ENCODE data around the gene SLCO1B1.
"Not testable (repeated sequence)": the region's sequence is repeated elsewhere in the genome, so short reads cannot be mapped to it uniquely, and the experiment has no call there.

The SLCO1B1 gene, protein sequence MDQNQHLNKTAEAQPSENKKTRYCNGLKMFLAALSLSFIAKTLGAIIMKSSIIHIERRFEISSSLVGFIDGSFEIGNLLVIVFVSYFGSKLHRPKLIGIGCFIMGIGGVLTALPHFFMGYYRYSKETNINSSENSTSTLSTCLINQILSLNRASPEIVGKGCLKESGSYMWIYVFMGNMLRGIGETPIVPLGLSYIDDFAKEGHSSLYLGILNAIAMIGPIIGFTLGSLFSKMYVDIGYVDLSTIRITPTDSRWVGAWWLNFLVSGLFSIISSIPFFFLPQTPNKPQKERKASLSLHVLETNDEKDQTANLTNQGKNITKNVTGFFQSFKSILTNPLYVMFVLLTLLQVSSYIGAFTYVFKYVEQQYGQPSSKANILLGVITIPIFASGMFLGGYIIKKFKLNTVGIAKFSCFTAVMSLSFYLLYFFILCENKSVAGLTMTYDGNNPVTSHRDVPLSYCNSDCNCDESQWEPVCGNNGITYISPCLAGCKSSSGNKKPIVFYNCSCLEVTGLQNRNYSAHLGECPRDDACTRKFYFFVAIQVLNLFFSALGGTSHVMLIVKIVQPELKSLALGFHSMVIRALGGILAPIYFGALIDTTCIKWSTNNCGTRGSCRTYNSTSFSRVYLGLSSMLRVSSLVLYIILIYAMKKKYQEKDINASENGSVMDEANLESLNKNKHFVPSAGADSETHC

DNA sequence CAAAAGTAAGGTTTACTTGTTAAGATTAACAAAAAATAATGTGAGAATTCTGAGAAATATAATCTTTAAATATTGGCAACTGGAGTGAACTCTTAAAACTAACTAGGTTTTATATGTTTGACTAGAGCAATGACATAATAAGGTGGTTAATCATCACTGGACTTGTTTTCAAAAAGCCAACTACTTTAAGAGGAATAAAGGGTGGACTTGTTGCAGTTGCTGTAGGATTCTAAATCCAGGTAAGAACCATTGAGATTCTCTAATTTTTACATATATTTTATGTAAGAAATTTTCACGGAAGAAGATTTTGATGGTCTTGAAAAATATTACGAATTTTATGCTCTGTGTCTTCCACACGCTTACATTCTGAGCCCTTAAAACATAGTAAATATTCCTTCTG is at the start of gene SLCO1B1:
Gene SLCO1B1, plus strand, starts transcription at position 197 of the 400 bp plus-strand sequence. CDS start 10,381 bp downstream, outside the sequence.
- DNase-seq (ENCODE audit: low spot score), result no peak

DNA sequence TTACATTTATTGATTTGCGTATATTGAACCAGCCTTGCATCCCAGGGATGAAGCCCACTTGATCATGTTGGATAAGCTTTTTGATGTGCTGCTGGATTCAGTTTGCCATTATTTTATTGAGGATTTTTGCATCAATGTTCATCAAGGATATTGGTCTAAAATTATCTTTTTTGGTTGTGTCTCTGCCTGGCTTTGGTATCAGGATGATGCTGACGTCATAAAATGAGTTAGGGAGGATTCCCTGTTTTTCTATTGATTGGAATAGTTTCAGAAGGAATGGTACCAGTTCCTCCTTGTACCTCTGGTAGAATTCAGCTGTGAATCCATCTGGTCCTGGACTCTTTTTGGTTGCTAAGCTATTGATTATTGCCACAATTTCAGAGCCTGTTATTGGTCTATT is 46.2 kb upstream of the SLCO1B1 start:
- not testable (repeated sequence) for DNase-seq (ENCODE audit: low spot score)

DNA sequence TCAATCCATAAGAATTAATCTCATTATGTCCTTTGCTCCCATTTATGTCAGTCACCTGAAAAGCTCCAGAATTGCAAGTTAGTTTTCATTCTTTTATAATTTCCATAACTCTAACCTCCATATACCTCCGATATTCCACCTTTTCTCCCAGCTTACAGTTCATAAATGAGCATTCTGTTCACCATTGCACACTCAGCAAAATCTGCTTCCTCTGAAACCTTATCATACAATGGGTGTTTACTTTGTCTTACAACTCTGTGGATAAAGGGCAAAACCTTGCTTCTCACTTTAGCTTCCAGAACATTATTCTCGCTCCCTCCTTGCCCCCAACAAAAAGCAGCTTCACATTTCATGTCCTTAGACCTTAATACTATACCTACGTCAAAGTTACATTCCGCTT is 19.3 kb upstream of the SLCO1B1 start:
- no peak for DNase-seq (ENCODE audit: low spot score)

DNA sequence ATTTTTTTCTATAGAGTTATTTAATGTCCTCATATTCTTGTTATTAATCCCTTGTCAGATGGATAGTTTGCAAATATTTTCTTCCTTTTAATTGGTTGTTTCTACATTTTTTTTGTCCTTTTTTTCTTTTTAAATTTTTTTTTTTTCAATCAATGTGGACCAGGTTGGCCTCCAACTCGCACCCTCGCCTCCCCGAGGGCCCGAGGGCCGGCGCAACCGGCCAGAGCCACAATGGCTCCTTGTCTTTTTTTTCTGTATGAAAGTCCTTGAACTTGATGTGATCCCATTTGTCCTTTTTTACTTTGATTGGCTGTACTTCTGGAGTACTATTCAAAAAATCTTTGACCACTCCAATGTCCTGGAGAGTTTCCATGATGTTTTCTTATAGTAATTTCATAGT is 17.7 kb upstream of the SLCO1B1 start:
- DNase-seq (ENCODE audit: low spot score), result no peak

DNA sequence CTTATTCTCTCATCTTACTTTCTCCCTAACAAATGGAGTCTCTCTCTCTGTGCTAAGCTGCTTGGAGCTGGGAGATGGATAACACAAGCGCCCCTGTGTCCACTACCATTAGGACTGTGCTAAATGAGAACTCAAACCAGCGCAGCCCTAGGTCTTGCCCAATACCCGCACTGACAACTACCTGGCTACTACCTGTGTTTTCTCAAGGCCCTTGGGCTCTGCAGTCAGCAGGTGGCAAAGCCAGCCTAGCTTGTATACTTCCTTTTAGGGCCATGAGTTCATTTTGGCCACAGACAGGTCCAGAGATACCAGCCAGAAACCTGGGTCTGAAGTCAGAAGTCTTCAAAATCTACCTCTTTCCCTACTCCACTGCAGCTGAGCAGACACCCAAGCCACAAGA is 13.0 kb upstream of the SLCO1B1 start:
- no peak for DNase-seq (ENCODE audit: low spot score)

DNA sequence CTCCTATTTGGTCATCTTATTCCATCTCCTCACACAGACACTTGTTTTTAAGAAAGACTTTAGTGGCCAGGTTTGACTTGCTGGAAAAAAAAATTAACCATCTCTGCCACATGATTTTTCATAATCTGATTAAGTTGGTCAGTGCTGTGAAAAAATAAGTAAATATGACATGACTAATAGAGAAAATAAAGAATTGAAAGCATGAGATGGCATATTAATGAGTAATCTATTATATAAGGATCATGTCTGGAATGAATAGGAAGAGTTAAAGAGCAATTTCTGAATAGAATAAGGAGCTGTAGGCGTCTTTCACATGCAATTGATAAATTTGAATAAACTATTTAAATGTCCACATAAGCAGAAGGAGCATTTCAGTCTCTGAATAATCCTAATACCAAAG is 12.2 kb upstream of the SLCO1B1 start:
- no peak for DNase-seq (ENCODE audit: low spot score)

DNA sequence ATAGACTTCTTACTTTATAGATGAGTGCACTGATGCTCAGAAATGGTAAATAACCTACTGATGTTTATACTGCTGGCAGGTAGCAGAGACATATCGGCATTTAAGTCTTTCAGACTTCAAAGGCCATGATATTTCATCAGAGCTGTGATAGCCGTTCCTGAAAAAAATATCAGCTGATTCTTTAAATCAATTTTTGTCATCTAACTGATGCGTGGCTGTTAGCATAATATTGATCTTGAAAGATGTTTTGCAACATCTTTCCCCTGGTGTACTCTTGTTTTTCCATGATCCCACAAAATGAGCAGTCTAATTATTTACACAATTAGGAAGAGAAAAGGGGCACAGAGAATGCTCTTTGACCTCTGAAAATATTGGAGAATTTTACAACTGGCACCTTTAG is 1.6 kb upstream of the SLCO1B1 start:
- DNase-seq (ENCODE audit: low spot score), result no peak

DNA sequence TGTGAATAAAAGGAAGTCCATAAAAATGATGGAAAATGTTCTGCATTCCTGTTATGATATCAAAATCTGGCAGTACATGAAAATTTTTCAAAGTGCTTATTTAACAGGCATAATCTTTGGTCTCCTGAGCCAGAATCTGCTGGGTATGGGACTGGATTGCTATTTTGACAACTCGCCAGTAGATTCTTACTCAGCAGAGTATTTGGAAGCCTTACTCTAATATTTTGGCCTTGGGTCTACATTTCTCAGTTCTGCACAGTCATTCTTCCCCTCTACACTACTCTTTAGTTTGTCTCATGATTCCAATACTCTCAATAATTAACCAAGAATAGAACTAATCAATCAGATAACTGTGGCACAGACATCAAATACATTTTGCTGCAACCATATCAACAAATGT is 1.1 kb upstream of the SLCO1B1 start:
- no peak for DNase-seq (ENCODE audit: low spot score)

DNA sequence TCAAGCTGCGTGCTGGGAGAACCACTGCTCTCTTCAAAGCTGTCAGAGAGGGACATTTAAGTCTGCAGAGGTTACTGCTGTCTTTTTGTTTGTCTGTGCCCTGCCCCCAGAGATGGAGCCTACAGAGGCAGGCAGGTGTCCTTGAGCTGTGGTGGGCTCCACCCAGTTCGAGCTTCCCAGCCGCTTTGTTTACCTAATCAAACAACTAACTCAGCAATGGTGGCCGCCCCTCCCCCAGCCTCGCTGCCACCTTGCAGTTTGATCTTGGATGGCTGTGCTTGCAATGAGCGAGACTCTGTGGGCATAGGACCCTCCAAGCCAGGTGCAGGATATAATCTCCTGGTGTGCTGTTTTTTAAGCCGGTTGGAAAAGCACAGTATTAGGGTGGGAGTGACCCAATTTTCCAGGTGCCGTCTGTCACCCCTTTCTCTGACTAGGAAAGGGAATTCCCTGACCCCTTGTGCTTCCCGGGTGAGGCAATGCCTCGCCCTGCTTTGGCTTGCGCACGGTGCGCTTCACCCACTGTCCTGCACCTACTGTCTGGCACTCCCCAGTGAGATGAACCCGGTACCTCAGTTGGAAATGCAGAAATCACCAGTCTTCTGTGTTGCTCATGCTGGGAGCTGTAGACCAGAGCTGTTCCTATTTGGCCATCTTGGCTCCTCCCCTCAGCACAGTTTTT is 6.5 kb downstream of the SLCO1B1 start:
- DNase-seq (ENCODE audit: low spot score), result not testable (repeated sequence)

DNA sequence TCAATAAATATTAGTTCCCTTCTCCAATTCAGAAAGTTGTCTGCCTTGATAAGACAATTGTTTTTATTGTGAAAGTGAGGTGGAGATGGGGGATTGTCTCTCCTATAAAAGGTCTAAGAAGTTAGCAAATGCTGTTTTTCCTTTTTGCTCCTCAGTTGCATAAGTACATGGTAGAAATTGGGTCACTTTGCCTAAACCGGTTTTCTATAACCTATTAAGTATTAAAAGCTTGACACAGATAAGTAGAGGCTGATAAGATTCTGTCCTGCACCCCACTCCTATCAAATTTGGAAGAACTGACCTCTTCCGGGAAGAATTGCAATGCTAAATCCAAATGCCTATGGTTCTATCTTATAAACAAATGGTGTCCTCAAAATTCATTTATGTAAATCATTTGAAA is 7.0 kb downstream of the SLCO1B1 start:
- no peak for DNase-seq (ENCODE audit: low spot score)

DNA sequence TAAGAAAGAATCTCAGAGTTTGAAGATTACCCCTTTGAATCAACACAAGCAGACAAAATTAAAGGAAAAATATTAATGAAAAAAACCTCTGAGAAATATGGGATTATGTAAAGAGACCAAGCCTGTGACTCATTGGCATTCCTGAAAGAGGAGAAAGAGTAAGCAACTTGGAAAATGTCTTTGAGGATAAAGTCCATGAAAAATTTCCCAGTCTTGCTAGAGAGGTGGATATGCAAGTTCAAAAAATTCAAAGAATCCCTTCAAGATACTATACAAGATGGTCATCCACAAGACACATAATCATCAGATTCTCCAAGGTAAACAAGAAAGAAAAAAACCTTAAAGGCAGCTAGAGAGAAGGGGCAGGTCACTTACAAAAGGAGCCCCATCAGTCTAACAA is 13.3 kb downstream of the SLCO1B1 start:
- DNase-seq (ENCODE audit: low spot score), result no peak

DNA sequence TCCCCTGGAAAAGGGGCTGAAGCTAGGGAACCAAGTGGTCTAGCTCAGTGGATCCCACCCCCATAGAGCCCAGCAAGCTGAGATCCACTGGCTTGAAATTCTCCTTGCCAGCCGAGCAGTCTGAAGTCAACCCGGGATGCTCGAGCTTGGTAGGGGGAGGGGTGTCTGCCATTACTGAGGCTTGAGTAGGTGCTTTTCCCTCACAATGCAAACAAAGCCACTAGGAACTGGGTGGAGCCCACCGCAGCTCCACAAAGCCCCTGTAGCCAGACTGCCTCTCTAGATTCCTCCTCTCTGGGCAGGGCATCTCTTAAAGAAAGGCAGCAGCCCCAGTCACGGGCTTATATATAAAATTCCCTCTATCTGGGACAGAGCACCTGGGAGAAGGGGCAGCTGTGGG is 18.9 kb downstream of the SLCO1B1 start:
- DNase-seq (ENCODE audit: low spot score), result not testable (repeated sequence)

DNA sequence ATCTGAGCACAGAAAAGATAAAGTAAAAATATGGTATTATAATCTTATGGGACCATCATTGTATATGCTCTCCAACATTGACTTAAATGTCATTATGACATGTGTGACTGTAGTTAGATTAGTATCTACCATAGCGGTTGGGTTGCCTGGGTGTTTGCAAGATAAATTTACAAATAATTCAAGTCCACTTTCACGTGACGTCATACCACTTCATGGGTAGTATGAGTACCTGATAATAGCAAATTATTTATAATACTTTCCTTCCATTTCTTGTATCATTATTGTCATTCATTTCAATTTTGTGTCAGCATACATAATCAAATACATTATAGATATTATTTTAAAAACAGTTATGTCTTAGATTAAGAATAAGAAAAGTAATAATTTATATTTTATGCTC is 20.2 kb downstream of the SLCO1B1 start:
- DNase-seq (ENCODE audit: low spot score), result no peak

DNA sequence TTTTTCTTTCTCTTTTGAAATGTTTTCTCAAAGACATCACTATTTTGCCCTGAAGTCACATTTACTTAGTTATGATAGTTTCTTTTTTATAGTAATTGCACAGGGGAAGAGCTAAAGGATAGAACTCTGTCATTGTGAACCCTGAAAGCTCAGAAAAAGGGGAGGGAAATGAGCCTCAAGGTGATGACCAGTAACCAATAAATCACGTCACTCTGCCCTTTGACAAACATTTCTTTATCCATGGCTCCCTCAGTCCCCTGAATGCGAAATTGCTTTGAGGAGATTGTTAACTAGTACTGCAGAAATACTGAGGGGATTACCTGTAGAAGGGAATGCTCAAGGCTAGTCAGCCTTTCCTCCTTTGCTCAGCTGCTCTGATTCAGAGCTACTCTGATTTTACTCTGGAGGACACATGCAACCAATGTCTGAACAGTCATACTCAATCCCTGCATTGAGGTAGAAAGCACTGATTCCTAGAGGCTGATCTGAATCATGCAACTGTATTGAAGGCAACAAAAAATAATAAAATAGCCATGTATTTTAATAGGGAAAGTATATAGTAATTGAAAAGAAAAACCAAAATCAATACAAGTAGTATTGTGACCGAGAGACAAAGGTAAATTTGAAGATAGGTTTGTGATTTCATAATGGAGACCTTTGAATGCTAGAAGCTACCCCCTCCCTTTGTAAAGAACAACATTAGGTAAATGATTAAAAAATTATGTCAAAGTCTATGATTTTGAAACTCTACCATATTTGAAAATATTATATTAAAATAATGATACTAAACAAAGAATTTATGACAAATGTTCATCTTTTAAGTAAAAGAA is 24.7 kb downstream of the SLCO1B1 start:
- DNase-seq (ENCODE audit: low spot score), result no peak

DNA sequence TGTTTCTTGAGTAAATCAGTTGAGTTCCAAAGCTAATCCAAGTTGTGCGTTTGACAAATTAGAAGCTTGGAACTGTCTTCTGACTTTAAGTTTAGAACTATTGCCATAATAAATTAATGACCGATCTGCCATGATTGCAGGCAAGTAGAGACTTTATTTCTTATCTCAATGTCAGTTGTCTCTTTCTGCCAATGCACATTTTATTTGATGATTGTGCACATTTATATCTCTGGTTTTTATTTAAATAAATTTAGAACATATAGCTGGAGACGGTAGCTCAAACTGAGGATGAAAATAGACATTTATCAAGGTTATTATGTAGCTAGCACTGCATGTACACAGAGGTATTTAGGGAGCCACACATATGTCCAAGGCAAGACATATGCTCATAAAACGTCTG is 34.1 kb downstream of the SLCO1B1 start:
- no peak for DNase-seq (ENCODE audit: low spot score)

DNA sequence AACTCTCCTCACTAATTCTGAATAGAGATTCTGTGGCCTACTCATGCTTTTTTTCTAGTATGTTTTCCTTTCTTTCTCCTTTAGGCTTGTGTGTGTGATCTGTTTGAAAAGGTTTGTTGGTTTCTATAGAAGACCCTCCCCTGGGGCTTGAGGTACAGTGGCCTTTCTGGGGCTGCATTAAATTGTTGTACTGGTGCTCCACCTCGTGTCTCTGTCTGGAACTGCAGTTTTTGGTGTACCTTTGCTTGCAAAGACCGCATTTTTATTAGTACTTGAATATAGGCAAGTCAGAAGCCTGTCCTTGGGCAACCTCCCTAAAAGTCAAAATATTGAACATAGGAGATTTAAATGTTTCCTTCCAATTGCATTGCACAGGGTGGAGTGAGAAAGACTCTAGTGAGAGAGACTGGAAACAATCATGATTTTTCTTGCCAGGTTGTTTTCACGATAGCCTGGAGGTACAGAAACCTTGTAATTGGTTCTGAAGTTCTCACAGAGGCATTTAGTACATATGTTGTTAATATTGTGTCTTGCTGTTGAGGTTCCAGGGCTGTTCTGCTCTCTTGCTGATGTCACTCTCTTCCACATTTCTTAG is 39.0 kb downstream of the SLCO1B1 start:
- peak; percentile 5 for DNase-seq (ENCODE audit: low spot score)

DNA sequence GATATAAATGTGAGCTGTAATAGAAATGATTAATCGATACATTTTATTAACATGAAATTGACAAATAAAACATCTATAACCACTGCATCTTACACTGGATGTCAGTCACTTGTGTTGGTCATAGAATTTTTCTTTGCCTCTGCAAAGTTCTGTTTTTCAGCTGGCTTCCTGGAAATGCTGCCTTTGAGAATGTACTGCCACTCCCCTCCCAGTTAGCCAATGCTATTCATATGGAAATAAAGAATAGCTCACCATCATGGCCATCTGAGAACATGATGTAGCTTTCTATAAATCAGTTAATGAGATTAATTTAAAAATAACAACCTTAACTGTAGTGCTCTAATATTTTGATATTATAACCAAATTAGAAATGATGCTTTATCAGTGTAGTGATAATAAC is 41.1 kb downstream of the SLCO1B1 start:
- DNase-seq (ENCODE audit: low spot score), result no peak

DNA sequence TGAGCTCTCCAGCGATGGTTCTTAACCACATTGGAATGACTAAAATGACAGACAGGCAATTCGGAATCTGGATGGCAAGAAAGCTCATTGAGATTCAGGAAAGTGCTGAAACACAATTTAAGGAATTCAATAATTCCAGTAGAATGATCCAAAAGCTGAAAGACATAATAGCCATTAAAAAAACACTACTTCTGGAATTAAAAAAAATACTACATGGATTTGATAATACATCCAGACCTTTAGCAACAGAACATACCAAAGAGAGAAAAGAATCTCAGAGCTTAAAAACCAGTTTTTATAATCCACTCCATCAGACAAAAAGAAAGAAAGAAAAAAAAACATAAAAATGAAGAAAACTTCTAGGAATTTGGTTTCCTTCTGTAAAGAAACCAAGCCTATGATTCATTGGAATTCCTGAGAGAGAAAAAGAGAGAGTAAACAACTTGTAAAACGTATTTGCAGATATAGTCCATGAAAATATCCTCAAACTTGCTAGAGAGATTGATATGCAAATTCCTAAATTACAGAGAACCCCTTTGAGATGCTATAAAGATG is 52.8 kb downstream of the SLCO1B1 start:
- DNase-seq (ENCODE audit: low spot score), result no peak

DNA sequence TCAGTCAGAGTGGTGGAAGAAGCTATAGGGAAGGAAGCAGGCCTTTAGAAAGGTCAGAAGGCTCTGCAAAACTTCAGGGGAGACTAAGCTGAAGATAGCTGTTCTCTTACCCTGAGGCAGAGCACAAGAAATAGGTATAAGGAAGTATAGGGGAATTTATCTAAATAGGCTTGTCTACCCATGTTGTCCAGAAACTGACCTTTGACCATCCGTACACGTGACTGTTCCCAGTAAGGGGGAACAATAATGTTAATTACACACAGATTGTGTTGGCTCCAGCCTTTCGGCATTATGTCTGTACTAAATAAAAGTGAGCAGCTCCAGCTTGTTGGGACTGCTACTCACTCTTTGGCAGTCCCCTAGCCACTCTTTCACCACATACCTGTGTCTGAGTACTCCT is 59.0 kb downstream of the SLCO1B1 start:
- DNase-seq (ENCODE audit: low spot score), result no peak

DNA sequence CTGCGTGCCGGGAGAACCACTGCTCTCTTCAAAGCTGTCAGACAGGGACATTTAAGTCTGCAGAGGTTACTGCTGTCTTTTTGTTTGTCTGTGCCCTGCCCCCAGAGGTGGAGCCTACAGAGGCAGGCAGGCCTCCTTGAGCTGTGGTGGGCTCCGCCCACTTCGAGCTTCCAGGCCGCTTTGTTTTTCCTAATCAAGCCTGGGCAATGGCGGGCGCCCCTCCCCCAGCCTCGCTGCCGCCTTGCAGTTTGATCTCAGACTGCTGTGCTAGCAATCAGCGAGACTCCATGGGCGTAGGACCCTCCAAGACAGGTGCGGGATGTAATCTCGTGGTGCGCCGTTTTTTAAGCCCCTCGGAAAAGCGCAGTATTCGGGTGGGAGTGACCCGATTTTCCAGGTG is 83.4 kb downstream of the SLCO1B1 start:
- not testable (repeated sequence) for DNase-seq (ENCODE audit: low spot score)

DNA sequence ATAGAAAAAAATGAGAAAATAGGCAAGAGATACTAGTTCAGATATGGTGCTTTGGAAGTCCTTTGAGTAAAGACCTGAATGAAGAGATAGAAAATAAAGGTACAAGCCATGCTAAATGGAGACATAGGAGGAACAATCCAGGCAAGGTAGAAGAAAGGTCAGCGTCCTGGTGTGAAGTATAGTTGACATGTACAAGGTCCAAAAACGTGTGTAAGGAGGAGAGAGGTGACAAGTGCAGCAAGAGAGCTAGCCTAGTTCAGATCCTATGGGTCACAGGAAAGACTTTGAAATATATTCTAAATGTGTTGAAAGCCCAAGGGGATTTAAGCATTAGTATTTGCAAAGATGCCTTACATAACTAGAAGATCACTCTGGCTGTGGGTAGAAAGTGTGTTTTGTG is 88.2 kb downstream of the SLCO1B1 start:
- no peak for DNase-seq (ENCODE audit: low spot score)

Measured in AG08395 (cell line).